Caco-2 (cell line): ENCODE data around the gene POFUT1. TPM values are rescaled to one million over a fixed set of nuclear protein-coding genes. Genes with fewer than 3 reads are reported as not detected.
"Not testable (repeated sequence)": the region's sequence is repeated elsewhere in the genome, so short reads cannot be mapped to it uniquely, and the experiment has no call there.

ENCODE experiments used
- BruUV-seq: library from RNA; stranded (reverse); fragments of 400-500 nt; replicated peaks from 2 replicates; lab custom pipeline; 2021; lab: Mats Ljungman, UMichigan
- CTCF ChIA-PET: fragments of 300-600 bp; sonication (Branson Sonifier 250); formaldehyde crosslinking; loops from one replicate; lab custom pipeline; 2022; ENCODE audit warnings: antibody characterized with exemption; lab: Charles Lee
- POLR2A ChIA-PET: fragments of 300-600 bp; sonication (Branson Sonifier 250); formaldehyde crosslinking; loops from one replicate; lab custom pipeline; 2022; ENCODE audit warnings: antibody characterized with exemption; lab: Charles Lee
- DNase-seq, 2 experiments: peaks; one replicate each; pipeline versions ENCODE4 v3.0.0 to v3.0.0-alpha.2; 2020 to 2022
- H3K27me3 ChIP-seq: replicated peaks from 2 replicates; pipeline ENCODE4 v1.6.0; 2011; ENCODE audit warnings: low read length; ENCODE audit not compliant: control insufficient read depth, insufficient read depth
- H3K36me3 ChIP-seq: 2 replicates; pipeline ENCODE4 v1.5.1; 2011; ENCODE audit warnings: low read length; ENCODE audit not compliant: control insufficient read depth, insufficient read depth
- H3K4me1 ChIP-seq: fragments of 250-450 bp; sonication (Bioruptor Pico); 2 replicates; pipeline ENCODE4 v1.5.1; 2020; ENCODE audit warnings: mild to moderate bottlenecking
- H3K4me3 ChIP-seq: 2 replicates; pipeline ENCODE4 v1.5.1; 2011; ENCODE audit warnings: low read depth, mild to moderate bottlenecking, control low read depth, low read length
- H3K9me3 ChIP-seq: fragments of 250-450 bp; sonication (Bioruptor Pico); 2 replicates; pipeline ENCODE4 v1.5.1; 2020; ENCODE audit warnings: mild to moderate bottlenecking, moderate library complexity
- H3K27ac Mint-ChIP-seq: one replicate; pipeline ENCODE4 v1.8.0; 2022; ENCODE audit warnings: mixed read lengths; ENCODE audit not compliant: unreplicated experiment
- H3K27me3 Mint-ChIP-seq: one replicate; pipeline ENCODE4 v1.8.0; 2022; ENCODE audit warnings: mixed read lengths; ENCODE audit not compliant: insufficient read depth, unreplicated experiment
- H3K36me3 Mint-ChIP-seq: one replicate; pipeline ENCODE4 v1.8.0; 2022; ENCODE audit warnings: mild to moderate bottlenecking, mixed read lengths; ENCODE audit not compliant: insufficient read depth, unreplicated experiment
- H3K4me1 Mint-ChIP-seq: one replicate; pipeline ENCODE4 v1.8.0; 2022; ENCODE audit warnings: low read depth, mixed read lengths; ENCODE audit not compliant: unreplicated experiment
- H3K4me3 Mint-ChIP-seq: one replicate; pipeline ENCODE4 v1.8.0; 2022; ENCODE audit warnings: mild to moderate bottlenecking, moderate library complexity, mixed read lengths; ENCODE audit not compliant: unreplicated experiment
- H3K9me3 Mint-ChIP-seq: one replicate; pipeline ENCODE4 v1.8.0; 2022; ENCODE audit warnings: mixed read lengths; ENCODE audit not compliant: unreplicated experiment
- CTCF ChIP-seq, 2 experiments: fragments of 200-600 bp in 1 of 2; IDR thresholded peaks; 1 replicate in 1 of 2; 2 replicates in 1 of 2; pipeline versions ENCODE4 v1.5.1 to v1.8.0; 2011 to 2022; ENCODE audit warnings: antibody characterized with exemption in 1 of 2, control low read depth in 1 of 2, inconsistent platforms in 1 of 2, low read depth in 1 of 2, low read length in 1 of 2, mild to moderate bottlenecking in 1 of 2, moderate library complexity in 1 of 2; ENCODE audit not compliant: insufficient read depth in 1 of 2, severe bottlenecking in 1 of 2, unreplicated experiment in 1 of 2
- intact Hi-C: fragments of 100-400 bp; cut with micrococcal nuclease; formaldehyde crosslinking; loops from one replicate; pipeline ENCODE4 v1.10.0; 2022; ENCODE audit not compliant: unreplicated experiment
- total RNA-seq: library from RNA; stranded (reverse); gene quantifications from 2 replicates; pipeline ENCODE4 v1.2.3, GENCODE V29; 2022

The POFUT1 gene
- total RNA-seq, 1 experiment from 2014 or later: 158 TPM

GRCh38 chr20:32165836-32166545 is 41.7 kb upstream of the POFUT1 start:
- Histone ChIP-seq H3K9me3 (no peaks in the 10 kb centered on the region), H3K4me3 (no peak overlapping the region), H3K36me3 (peaks cover 9% of the 10 kb centered on the region), H3K4me1 (0 out of 2 replicates have a peak, but pooled peaks cover 5% of the 10 kb centered on the region), H3K27me3 (no peaks in the 10 kb centered on the region)
- Mint-ChIP-seq H3K27ac (no peak overlapping the region), H3K27me3 (no peaks in the 10 kb centered on the region), H3K36me3 (peaks cover 57% of the 10 kb centered on the region), H3K4me1 (no peaks in the 10 kb centered on the region), H3K4me3 (no peak overlapping the region), H3K9me3 (no peaks in the 10 kb centered on the region)
- BruUV-seq: no TSS peak
- POLR2A ChIA-PET: no interaction called here
- DNase-seq: no peak
- CTCF ChIA-PET: interaction anchor here (0.6 kb wide), 1 partner anchor 143 kb away, joined by 3 read pairs; no protein-coding TSS in a partner anchor
- no peak for TF ChIP-seq CTCF (IDR thresholded peaks at IDR 0.05; ENCODE audit: insufficient read depth in 1 of 2, low read depth in 1 of 2, low read length in 1 of 2, severe bottlenecking in 1 of 2, unreplicated experiment in 1 of 2)
- intact Hi-C loops: no loop called here

- intact Hi-C loops: no loop called here
- Mint-ChIP-seq H3K4me3 (no peak overlapping the region), H3K9me3 (no peaks in the 10 kb centered on the region), H3K36me3 (peaks cover 42% of the 10 kb centered on the region), H3K4me1 (no peaks in the 10 kb centered on the region), H3K27ac (no peak overlapping the region), H3K27me3 (no peaks in the 10 kb centered on the region)
- POLR2A ChIA-PET: no interaction called here
- no peak overlapping the region for H3K4me3 ChIP-seq
- H3K27me3 ChIP-seq: no peaks in the 10 kb centered on the region
- H3K9me3 ChIP-seq: no peaks in the 10 kb centered on the region
- TF ChIP-seq CTCF (IDR thresholded peaks at IDR 0.05; ENCODE audit: insufficient read depth in 1 of 2, low read depth in 1 of 2, low read length in 1 of 2, severe bottlenecking in 1 of 2, unreplicated experiment in 1 of 2): no peak
- BruUV-seq: no TSS peak
- DNase-seq: no peak
- H3K36me3 ChIP-seq: peaks cover 6% of the 10 kb centered on the region
- 0 out of 2 replicates have a peak, but pooled peaks cover 5% of the 10 kb centered on the region for H3K4me1 ChIP-seq
- CTCF ChIA-PET: no interaction called here
Observed at GRCh38 chr20:32167552-32167951, 40.1 kb upstream of the POFUT1 start.

- Histone ChIP-seq H3K4me1 (0 out of 2 replicates have a peak, but pooled peaks cover 5% of the 10 kb centered on the region), H3K27me3 (no peaks in the 10 kb centered on the region), H3K9me3 (no peaks in the 10 kb centered on the region), H3K36me3 (peaks cover 6% of the 10 kb centered on the region), H3K4me3 (no peak overlapping the region)
- TF ChIP-seq CTCF (IDR thresholded peaks at IDR 0.05; ENCODE audit: insufficient read depth in 1 of 2, low read depth in 1 of 2, low read length in 1 of 2, severe bottlenecking in 1 of 2, unreplicated experiment in 1 of 2): no peak
- no peak for DNase-seq
- Mint-ChIP-seq H3K27me3 (no peaks in the 10 kb centered on the region), H3K4me1 (no peaks in the 10 kb centered on the region), H3K4me3 (no peak overlapping the region), H3K9me3 (no peaks in the 10 kb centered on the region), H3K36me3 (peaks cover 34% of the 10 kb centered on the region), H3K27ac (no peak overlapping the region)
- POLR2A ChIA-PET: no interaction called here
- intact Hi-C loops: no loop called here
- CTCF ChIA-PET: no interaction called here
- BruUV-seq: no TSS peak
Observed at GRCh38 chr20:32168184-32168910, 39.3 kb upstream of the POFUT1 start.

GRCh38 chr20:32177696-32178095 is 30.0 kb upstream of the POFUT1 start:
- H3K27me3 ChIP-seq, BruUV-seq, H3K36me3 ChIP-seq, POLR2A ChIA-PET, DNase-seq, H3K9me3 Mint-ChIP-seq, H3K27me3 Mint-ChIP-seq, H3K4me3 Mint-ChIP-seq, H3K9me3 ChIP-seq, H3K4me1 Mint-ChIP-seq, intact Hi-C loops, H3K27ac Mint-ChIP-seq, H3K4me3 ChIP-seq, CTCF ChIA-PET: not testable (repeated sequence)
- H3K4me1 ChIP-seq: peaks cover 11% of the 10 kb centered on the region
- H3K36me3 Mint-ChIP-seq: peaks cover 13% of the 10 kb centered on the region
